Retinal pigment epithelial cell (primary cell): ENCODE measurements around the gene MIEN1.

ENCODE experiments used
- DNase-seq: peaks from one replicate; pipeline ENCODE4 v3.0.0-alpha.2; 2010; ENCODE audit warnings: low read depth
- H3K4me3 ChIP-seq: 2 replicates; pipeline ENCODE4 v1.5.1; 2011; ENCODE audit warnings: mild to moderate bottlenecking, low read length, control low read depth, moderate library complexity
- CTCF ChIP-seq: conservative IDR thresholded peaks from 2 replicates; pipeline ENCODE4 v1.5.1; 2011; ENCODE audit warnings: low read depth, low read length, control low read depth, inconsistent platforms

MIEN1 gene

GRCh38 chr17:39737760-39738567, 7.6 kb upstream of the MIEN1 start, which contains the start of gene GRB7:
Gene GRB7 (plus strand): TSS chr17:39737938. CDS start chr17:39742302, 4,364 bp downstream.
- DNase-seq: peak; percentile 26
- no peak for TF ChIP-seq CTCF
- H3K4me3 ChIP-seq: peak within 1 kb of the TSS; percentile 73

GRCh38 chr17:39737206-39737759, 7.0 kb upstream of the MIEN1 start:
- no peak for TF ChIP-seq CTCF
- H3K4me3 ChIP-seq: peak overlapping the region; percentile 73

GRCh38 chr17:39736319-39737165, 6.2 kb upstream of the MIEN1 start:
- TF ChIP-seq CTCF: no peak
- H3K4me3 ChIP-seq: no peak overlapping the region
- no peak for DNase-seq

More at GRCh38 chr17:39737206-39737759, 7.0 kb upstream of the MIEN1 start:
- DNase-seq: no peak

- no peak overlapping the region for H3K4me3 ChIP-seq
- DNase-seq: no peak
- TF ChIP-seq CTCF: no peak
These were observed 5.5 kb upstream of the MIEN1 start for GRCh38 chr17:39735882-39736281.

GRCh38 chr17:39732586-39732985, 2.3 kb upstream of the MIEN1 start:
- no peak for DNase-seq
- TF ChIP-seq CTCF: no peak
- no peak overlapping the region for H3K4me3 ChIP-seq

- DNase-seq: no peak
- H3K4me3 ChIP-seq: peak overlapping the region; percentile 62
- TF ChIP-seq CTCF: no peak
These were observed 966 bp downstream of the MIEN1 start for GRCh38 chr17:39729280-39729851.
